GM19240 (cell line): ENCODE data around the gene ZNF93.
"Not testable (repeated sequence)": the region's sequence is repeated elsewhere in the genome, so short reads cannot be mapped to it uniquely, and the experiment has no call there.

ENCODE experiments used
- DNase-seq: peaks from one replicate; pipeline ENCODE4 v3.0.0; 2011; ENCODE audit warnings: low spot score; ENCODE audit not compliant: insufficient read length

Gene ZNF93

GRCh38 chr19:19900729-19901444, at the start of gene ZNF93:
Gene ZNF93, plus strand, starts transcription at chr19:19900946. Its CDS starts 143 bp downstream, at chr19:19901089.
- DNase-seq = peak; percentile 41

GRCh38 chr19:19851740-19852139, 49.0 kb upstream of the ZNF93 start:
- not testable (repeated sequence) for DNase-seq

- DNase-seq = no peak
Measured at GRCh38 chr19:19858751-19859150, 42.0 kb upstream of the ZNF93 start.

- DNase-seq = no peak
Measured at GRCh38 chr19:19860756-19861390, 39.9 kb upstream of the ZNF93 start.

GRCh38 chr19:19865750-19866610, 34.8 kb upstream of the ZNF93 start, which contains the start of gene ZNF253:
Gene ZNF253, plus strand, starts transcription at chr19:19865882. Its CDS starts 115 bp downstream, at chr19:19865997.
- peak; percentile 76 for DNase-seq

DNA sequence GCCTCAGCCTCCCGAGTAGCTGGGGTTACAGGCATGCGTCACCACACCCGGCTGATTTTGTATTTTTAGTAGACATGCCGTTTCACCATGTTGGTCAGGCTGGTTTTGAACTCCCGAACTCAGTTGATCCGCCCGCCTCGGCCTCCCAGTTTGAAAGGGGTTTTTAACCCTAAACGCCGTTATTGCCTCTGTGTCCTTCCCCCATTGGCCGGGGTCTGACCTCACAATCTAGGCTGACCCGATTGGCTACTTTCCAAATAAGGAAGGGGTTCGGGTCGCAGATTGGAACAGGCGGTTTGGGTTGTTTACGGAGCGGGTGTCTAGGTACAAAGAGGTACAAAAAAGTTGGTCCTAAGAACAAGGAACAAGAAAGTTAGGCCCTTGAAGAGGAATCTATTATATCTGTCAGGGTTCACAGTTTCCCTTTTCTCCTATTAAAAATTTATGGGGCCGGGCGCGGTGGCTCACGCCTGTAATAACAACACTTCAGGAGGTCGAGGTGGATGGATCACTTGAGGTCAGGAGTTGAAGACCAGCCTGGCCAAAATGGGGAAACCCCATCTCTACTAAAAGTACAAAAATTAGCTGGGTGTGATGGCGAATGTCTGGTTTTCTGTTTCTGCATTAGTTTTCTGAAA, 34.0 kb upstream of the ZNF93 start:
- DNase-seq = peak; percentile 6

DNA sequence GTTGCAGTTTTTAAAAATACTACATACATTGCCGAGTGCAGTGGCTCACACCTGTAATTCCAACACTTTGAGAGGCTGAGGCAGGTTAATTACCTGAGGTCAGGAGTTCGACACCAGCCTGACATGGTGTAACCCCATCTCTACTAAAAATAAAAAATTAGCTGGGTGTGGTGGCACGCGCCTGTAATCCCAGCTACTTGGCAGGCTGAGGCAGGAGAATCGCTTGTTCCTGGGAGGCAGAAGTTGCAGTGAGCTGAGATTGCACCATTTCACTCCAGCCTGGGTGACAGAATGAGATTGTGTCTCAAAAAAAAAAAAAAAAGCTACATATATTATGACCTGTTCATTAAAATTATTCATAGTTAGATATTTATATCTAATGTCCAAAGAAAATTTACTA, 30.7 kb upstream of the ZNF93 start:
- DNase-seq = not testable (repeated sequence)

- no peak for DNase-seq
Measured at GRCh38 chr19:19871932-19872331, 28.8 kb upstream of the ZNF93 start.

DNA sequence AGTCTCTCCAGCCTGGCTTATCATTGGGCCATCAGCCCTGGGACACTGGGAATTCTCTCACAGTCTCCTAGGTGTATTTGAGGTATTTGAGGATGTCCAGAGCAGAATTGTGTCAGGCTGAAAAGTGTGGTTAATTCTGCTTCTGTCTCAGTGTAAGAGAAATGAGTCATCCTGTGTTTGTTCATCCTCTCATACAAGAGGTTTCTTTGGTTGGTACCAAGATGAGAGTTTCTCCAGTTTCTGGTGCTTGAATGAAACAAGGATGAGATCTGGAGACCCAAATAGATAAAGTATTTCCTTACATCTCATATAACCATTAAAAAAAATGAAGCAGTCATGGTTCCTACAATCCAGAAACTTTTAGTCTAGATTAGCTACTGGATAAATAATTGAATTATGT, 27.4 kb upstream of the ZNF93 start:
- DNase-seq = no peak

DNA sequence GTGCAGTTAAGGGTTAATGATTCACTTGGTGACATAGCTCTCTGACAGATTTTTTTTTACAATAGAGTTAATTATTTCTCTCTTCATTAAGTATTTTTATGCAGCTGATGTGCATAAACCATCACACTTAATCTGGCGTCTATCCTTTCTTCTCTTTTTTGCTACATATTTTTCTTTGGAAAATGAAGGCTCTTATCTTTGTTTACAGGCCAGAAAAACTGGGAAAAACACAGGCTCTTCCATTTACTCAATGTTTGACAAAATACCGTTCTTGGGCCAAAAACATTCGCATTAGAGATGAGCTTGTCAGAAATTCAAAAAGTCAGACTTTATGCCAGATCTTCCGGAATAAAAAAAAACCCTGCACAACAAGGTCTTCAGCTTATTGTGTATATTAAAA, 23.0 kb upstream of the ZNF93 start:
- DNase-seq = no peak

GRCh38 chr19:19884583-19884982, 16.2 kb upstream of the ZNF93 start:
- no peak for DNase-seq

DNA sequence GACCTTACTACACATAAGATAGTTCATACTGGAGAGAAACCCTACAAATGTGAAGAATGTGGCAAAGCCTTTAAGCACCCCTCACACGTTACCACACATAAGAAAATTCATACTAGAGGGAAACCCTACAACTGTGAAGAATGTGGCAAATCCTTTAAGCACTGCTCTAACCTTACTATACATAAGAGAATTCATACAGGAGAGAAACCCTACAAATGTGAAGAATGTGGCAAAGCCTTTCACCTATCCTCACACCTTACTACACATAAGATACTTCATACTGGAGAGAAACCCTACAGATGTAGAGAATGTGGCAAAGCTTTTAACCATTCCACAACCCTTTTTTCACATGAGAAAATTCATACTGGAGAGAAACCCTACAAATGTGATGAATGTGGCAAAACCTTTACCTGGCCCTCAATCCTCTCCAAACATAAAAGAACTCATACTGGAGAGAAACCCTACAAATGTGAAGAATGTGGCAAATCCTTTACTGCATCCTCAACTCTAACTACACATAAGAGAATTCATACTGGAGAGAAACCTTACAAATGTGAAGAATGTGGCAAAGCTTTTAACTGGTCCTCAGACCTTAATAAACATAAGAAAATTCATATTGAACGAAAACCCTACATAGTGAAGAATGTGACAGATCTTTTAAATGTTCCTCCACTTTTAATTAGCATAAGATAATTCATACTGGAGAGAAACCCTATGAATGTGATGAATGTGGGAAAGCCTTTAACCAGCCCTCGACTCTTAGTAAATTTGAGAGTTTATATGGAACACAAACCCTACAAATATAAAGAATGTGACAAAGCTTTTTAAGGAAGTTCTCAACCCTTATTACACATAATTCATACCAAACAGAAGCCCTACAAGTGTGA, 8.4 kb upstream of the ZNF93 start:
- not testable (repeated sequence) for DNase-seq

DNA sequence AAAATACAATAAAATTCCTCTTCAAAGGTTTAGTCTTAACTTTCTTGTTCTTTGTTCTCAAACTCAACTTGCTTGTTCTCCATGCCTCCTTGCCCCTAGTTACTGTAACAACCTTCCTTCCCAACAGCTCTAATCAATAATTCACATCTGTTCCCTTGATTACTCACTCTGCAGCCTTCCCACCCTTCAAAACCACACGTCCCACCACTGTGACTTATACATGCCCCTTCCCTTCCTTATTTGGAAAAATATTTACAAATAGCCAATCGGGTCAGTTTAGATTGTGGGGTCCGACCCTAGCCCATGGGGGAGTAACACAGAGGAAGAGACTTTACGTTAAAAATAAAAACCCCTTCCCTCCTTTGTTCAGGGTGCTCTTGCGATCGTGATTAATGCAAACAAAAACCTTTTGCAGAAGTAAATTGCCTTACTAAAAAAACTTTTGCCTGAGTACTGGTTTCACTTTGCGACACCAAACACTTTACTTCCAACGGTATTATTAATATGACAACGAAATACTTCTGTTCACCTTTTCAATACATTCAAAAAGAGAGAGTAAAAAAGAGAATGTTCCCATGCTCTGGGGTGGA, 512 bp upstream of the ZNF93 start:
- DNase-seq = no peak

GRCh38 chr19:19907551-19907950, 6.8 kb downstream of the ZNF93 start:
- not testable (repeated sequence) for DNase-seq

DNA sequence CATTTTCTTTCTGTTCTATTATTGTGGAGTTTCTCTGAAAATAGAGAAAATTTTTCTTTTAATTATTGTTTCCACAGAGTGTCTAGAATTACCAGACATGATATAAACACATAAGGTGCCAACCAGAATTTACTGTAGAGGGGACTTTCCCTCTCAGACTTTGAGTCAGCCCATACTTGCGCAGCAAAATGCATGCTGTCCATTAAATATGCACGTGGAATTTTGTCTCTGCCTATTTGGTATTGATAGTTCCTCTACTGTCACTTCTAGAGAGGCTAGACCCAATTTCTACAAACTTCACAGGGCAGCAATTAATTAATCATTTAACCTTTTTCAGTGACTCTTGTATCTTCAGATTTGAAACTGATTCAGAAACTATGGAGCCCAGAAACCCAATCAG, 8.9 kb downstream of the ZNF93 start:
- DNase-seq = no peak

DNA sequence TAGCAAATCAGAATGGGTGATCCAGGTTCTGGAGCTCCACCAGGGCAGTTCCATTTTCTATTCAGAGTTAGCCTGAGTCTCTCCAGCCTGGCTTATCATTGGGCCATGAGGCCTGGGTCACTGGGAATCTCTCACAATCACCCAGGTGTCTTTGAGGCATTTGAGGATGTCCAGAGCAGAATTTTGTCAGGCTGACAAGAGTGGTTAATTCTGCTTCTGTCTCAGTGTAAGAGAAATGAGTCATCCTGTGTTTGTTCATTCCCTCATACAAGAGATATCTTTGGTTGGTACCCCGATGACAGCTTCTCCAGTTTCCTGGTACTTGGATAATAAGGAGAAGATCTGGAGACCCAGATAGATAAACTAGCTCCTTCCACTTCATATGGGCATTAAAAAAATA, 10.4 kb downstream of the ZNF93 start:
- DNase-seq = no peak

GRCh38 chr19:19914596-19914995, 13.8 kb downstream of the ZNF93 start:
- DNase-seq = no peak

DNA sequence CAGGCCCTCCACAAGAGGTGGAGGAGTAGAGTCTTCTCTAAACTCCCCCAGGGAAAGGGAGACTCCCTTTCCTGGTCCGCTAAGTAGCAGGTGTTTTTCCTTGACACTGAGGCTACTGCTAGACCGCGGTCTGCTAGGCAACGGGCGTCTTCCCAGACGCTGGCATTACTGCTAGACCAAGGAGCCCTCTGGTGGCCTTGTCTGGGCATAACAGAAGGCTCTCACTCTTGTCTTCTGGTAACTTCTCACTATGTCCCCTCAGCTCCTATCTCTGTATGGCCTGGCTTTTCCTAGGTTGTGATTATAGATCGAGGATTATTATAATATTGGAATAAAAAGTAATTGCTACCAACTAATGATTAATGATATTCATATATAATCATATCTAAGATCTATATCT, 29.7 kb downstream of the ZNF93 start:
- DNase-seq = not testable (repeated sequence)

- not testable (repeated sequence) for DNase-seq
Measured at GRCh38 chr19:19933432-19934314, 32.9 kb downstream of the ZNF93 start.
